Amygdala (tissue), 56 donors: ENCODE measurements around the gene NFS1.
"Not testable (repeated sequence)": the region's sequence is repeated elsewhere in the genome, so short reads cannot be mapped to it uniquely, and the experiment has no call there.

ENCODE experiments used
- DNase-seq, 56 donors: peaks; one replicate each; lab custom pipeline; 2025; lab: John Stamatoyannopoulos, UW

The NFS1 gene

GRCh38 chr20:35685368-35685767 is 13.8 kb downstream of the NFS1 start:
- DNase-seq: not testable (repeated sequence)

GRCh38 chr20:35681960-35682359 is 17.2 kb downstream of the NFS1 start:
- DNase-seq: no peak

- no peak for DNase-seq
Observed at GRCh38 chr20:35680452-35681183, 18.5 kb downstream of the NFS1 start.

- no peak for DNase-seq
Observed at GRCh38 chr20:35674921-35675320, 24.2 kb downstream of the NFS1 start.

- DNase-seq: no peak
Observed at GRCh38 chr20:35673884-35674283, 25.3 kb downstream of the NFS1 start.

GRCh38 chr20:35669681-35670080 is 29.5 kb downstream of the NFS1 start:
- no peak for DNase-seq

- no peak for DNase-seq
Observed at GRCh38 chr20:35669221-35669620, 29.9 kb downstream of the NFS1 start.

GRCh38 chr20:35665949-35666288 is 33.2 kb downstream of the NFS1 start:
- DNase-seq: no peak

GRCh38 chr20:35664466-35665206 is 34.5 kb downstream of the NFS1 start, which contains the start of the genes CPNE1 and RBM12:
Gene CPNE1 (minus strand): TSS chr20:35664900. CDS start chr20:35632923, 31,977 bp downstream.
Gene RBM12 (minus strand): TSS chr20:35664900. CDS start chr20:35655322, 9,578 bp downstream.
- DNase-seq: peak; percentile 64 to 95 (median 88)

- DNase-seq: peak in 31 of 56 donors; percentile 5 to 47 (median 27)
Observed at GRCh38 chr20:35663516-35664465, 35.4 kb downstream of the NFS1 start.

- DNase-seq: no peak
Observed at GRCh38 chr20:35662551-35662950, 36.6 kb downstream of the NFS1 start.

GRCh38 chr20:35661908-35662307 is 37.2 kb downstream of the NFS1 start:
- no peak for DNase-seq

- no peak for DNase-seq
Observed at GRCh38 chr20:35661053-35661452, 38.1 kb downstream of the NFS1 start.

GRCh38 chr20:35660122-35660937 is 38.8 kb downstream of the NFS1 start:
- DNase-seq: no peak

GRCh38 chr20:35657271-35657670 is 41.9 kb downstream of the NFS1 start:
- no peak for DNase-seq

GRCh38 chr20:35654415-35654814 is 44.7 kb downstream of the NFS1 start:
- DNase-seq: no peak

GRCh38 chr20:35653893-35654292 is 45.3 kb downstream of the NFS1 start:
- DNase-seq: no peak

- DNase-seq: no peak
Observed at GRCh38 chr20:35653430-35653734, 45.8 kb downstream of the NFS1 start.

GRCh38 chr20:35652641-35653429 is 46.3 kb downstream of the NFS1 start:
- no peak for DNase-seq
